AG09309 (cell line): ENCODE data around the gene SEC61G.

Experiments used
- DNase-seq: peaks from one replicate; pipeline ENCODE4 v3.0.0-alpha.2; 2010; ENCODE audit warnings: low read depth
- H3K4me3 ChIP-seq: 2 replicates; pipeline ENCODE4 v1.5.1; 2011; ENCODE audit warnings: mild to moderate bottlenecking, low read depth, low read length, moderate library complexity; ENCODE audit not compliant: control insufficient read depth
- CTCF ChIP-seq: IDR thresholded peaks from 2 replicates; pipeline ENCODE4 v1.5.1; 2011; ENCODE audit warnings: mild to moderate bottlenecking, low read depth, low read length, inconsistent platforms; ENCODE audit not compliant: insufficient read depth, control insufficient read depth; ENCODE audit errors: missing control alignments

SEC61G gene

GRCh38 chr7:54729107-54729506, 29.9 kb downstream of the SEC61G start:
- no peak for DNase-seq
- H3K4me3 ChIP-seq, result no peak overlapping the region
- TF ChIP-seq CTCF, result no peak

GRCh38 chr7:54728411-54728810, 30.6 kb downstream of the SEC61G start:
- no peak for TF ChIP-seq CTCF
- H3K4me3 ChIP-seq, result no peak overlapping the region
- DNase-seq, result no peak

GRCh38 chr7:54725255-54725654, 33.8 kb downstream of the SEC61G start:
- no peak overlapping the region for H3K4me3 ChIP-seq
- no peak for TF ChIP-seq CTCF
- DNase-seq, result no peak

- TF ChIP-seq CTCF, result no peak
- no peak for DNase-seq
- no peak overlapping the region for H3K4me3 ChIP-seq
Measured at GRCh38 chr7:54722502-54722901, 36.5 kb downstream of the SEC61G start.

- TF ChIP-seq CTCF, result no peak
- DNase-seq, result no peak
- H3K4me3 ChIP-seq, result no peak overlapping the region
Measured at GRCh38 chr7:54722026-54722425, 37.0 kb downstream of the SEC61G start.

- no peak for DNase-seq
- no peak overlapping the region for H3K4me3 ChIP-seq
- TF ChIP-seq CTCF, result no peak
Measured at GRCh38 chr7:54719974-54720373, 39.0 kb downstream of the SEC61G start.

GRCh38 chr7:54719425-54719824, 39.6 kb downstream of the SEC61G start:
- no peak overlapping the region for H3K4me3 ChIP-seq
- DNase-seq, result no peak
- TF ChIP-seq CTCF, result no peak
